Lower leg skin (tissue), 4 donors: ENCODE measurements around the gene CSPG4. TPM values are rescaled to one million over a fixed set of nuclear protein-coding genes. Genes with fewer than 3 reads are reported as not detected.

Experiments used
- DNase-seq, 2 donors: peaks; one replicate each; pipeline ENCODE4 v3.0.0-alpha.2; 2019; ENCODE audit warnings: low spot score in 2 of 2
- H3K4me3 ChIP-seq: fragments of 200-600 bp; sonication (generic); 2 replicates; pipeline ENCODE4 v1.5.1; 2017; ENCODE audit warnings: mild to moderate bottlenecking, low read depth; ENCODE audit not compliant: poor library complexity, severe bottlenecking
- POLR2A ChIP-seq, 2 donors: fragments of 450-650 bp; IDR thresholded peaks; one replicate each; pipeline ENCODE4 v1.6.1; 2016 to 2017; ENCODE audit warnings: antibody characterized with exemption in 2 of 2, mild to moderate bottlenecking in 1 of 2, moderate library complexity in 1 of 2
- WGBS, 2 donors: methylation state at CpG; one replicate each; pipeline ENCODE4 v1.1.5; 2018; 5-methylcytosine and 5-hydroxymethylcytosine counted together
- intact Hi-C: fragments of 100-400 bp; cut with DNase I; formaldehyde crosslinking; loops from one replicate; pipeline ENCODE4 v1.15.0; 2023; ENCODE audit warnings: low total_unique reads
- total RNA-seq, 4 donors: library from RNA; depleted of rRNA; stranded (reverse); fragments of >200 nt; gene quantifications; one replicate each; pipeline ENCODE4 v1.1.0, GENCODE V29; 2016
- TF ChIP-seq, protein P1 (sequence below), 3 donors: fragments of 450-650 bp; IDR thresholded peaks; one replicate each; pipeline ENCODE4 v1.5.1; 2016; ENCODE audit warnings: antibody characterized with exemption in 3 of 3, mild to moderate bottlenecking in 3 of 3, moderate library complexity in 2 of 3

CSPG4 gene
- total RNA-seq, 4 donors from 2014 or later: 9.1 to 28.7 (median 10.5) TPM

GRCh38 chr15:75662823-75663519, 49.7 kb downstream of the CSPG4 start:
- TF ChIP-seq, protein P1, sequence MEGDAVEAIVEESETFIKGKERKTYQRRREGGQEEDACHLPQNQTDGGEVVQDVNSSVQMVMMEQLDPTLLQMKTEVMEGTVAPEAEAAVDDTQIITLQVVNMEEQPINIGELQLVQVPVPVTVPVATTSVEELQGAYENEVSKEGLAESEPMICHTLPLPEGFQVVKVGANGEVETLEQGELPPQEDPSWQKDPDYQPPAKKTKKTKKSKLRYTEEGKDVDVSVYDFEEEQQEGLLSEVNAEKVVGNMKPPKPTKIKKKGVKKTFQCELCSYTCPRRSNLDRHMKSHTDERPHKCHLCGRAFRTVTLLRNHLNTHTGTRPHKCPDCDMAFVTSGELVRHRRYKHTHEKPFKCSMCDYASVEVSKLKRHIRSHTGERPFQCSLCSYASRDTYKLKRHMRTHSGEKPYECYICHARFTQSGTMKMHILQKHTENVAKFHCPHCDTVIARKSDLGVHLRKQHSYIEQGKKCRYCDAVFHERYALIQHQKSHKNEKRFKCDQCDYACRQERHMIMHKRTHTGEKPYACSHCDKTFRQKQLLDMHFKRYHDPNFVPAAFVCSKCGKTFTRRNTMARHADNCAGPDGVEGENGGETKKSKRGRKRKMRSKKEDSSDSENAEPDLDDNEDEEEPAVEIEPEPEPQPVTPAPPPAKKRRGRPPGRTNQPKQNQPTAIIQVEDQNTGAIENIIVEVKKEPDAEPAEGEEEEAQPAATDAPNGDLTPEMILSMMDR (IDR thresholded peaks at IDR 0.05): no peak
- no peak for TF ChIP-seq POLR2A (IDR thresholded peaks at IDR 0.05)
- DNase-seq: no peak
- no peak overlapping the region for H3K4me3 ChIP-seq
- intact Hi-C loops: no loop called here
- WGBS, 2 donors: 74 to 83% methylated on average over 7 to 8 of the region's 9 CpGs

- DNase-seq: no peak
- no peak overlapping the region for H3K4me3 ChIP-seq
- intact Hi-C loops: no loop called here
- 36 to 41% methylated on average over 3 of the region's 3 CpGs for WGBS, 2 donors
- no peak for TF ChIP-seq POLR2A (IDR thresholded peaks at IDR 0.05)
- TF ChIP-seq, protein P1 (IDR thresholded peaks at IDR 0.05): no peak
These were observed 50.9 kb downstream of the CSPG4 start for GRCh38 chr15:75661756-75662140.

DNA sequence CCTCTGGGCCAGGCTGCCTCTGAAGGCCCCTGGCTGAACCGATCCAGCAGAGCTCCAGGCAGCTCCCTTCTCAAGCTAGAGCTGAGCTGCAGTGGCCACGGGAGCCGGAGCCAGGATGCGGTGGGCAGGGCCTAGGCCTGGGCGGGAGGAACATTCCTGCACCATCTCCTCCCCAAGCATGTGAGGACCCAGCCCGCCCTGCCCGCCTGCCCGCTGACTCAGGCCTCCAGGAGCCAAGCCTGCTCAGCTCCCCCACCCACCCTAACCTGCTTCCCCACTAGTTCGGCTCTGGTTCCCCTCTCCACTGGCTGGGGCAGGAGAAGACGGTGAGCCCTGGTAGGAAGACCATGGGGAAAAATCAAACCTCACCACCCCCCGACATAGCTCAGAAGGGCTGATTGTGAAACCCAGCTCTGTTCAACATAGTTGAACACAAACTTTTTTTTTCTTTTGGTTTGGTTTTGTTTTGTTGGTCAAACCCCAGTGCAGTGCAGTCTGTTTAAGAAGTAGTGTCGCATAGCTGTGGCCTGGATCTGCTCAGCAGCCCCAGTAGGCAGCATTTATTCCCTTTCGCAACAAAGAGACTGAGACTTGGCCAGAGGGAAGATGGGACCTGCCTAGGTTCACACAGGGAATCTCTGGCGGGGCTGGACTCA, 51.4 kb downstream of the CSPG4 start:
- intact Hi-C loops: no loop called here
- 16 to 31% methylated on average over 10 to 13 of the region's 14 CpGs for whole genome bisulfite sequencing, 2 donors
- TF ChIP-seq, protein P1 (IDR thresholded peaks at IDR 0.05): no peak
- no peak overlapping the region for H3K4me3 ChIP-seq
- peak; percentile 91 to 98 for DNase-seq

- no peak for DNase-seq
- intact Hi-C loops: loop anchor here (10.0 kb wide), 1 partner anchor 295 kb away; the partner anchor contains the start of gene MAN2C1
- no peak overlapping the region for H3K4me3 ChIP-seq
- TF ChIP-seq POLR2A (IDR thresholded peaks at IDR 0.05): no peak
- WGBS, 2 donors: 40 to 58% methylated on average over 15 to 16 of the region's 17 CpGs
These were observed 52.6 kb downstream of the CSPG4 start for GRCh38 chr15:75659928-75660645.

DNA sequence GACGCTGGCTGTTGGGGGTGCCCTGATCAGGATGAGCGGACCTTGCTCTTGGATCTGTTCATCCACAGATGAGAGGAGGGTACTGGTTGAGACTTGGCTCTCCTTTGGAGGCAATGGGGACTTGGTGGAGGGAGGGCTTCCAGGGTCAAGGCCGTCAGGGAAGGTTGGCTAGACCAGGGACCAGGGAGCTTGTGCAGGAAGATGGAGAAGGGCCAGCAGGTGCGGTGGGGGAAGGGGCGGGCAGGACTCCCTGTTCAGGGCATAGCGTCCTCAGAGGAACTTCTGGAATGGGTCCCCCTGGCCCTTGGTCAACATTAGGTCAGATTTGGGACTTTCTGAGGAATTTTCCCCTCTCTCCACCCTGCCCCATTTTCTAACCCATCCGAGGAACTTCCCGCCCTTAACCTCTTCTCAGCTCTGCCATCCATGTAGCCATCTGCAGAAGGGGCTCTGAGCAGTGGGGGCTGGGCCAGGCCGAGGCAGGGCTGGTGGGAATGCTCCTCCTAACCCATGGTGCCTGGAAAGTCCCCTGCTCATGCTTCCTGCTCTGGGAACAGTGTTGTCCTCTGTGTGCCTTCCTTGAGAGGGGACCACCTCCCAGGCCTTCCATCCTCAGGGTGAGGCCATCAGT, 53.4 kb downstream of the CSPG4 start:
- intact Hi-C loops: loop anchor here (10.0 kb wide), 1 partner anchor 294 kb away; the partner anchor contains the start of gene MAN2C1
- WGBS, 2 donors: 55 to 62% methylated on average over 9 of the region's 9 CpGs
- DNase-seq: no peak
- TF ChIP-seq, protein P1 (IDR thresholded peaks at IDR 0.05): no peak
- no peak for TF ChIP-seq POLR2A (IDR thresholded peaks at IDR 0.05)
- H3K4me3 ChIP-seq: no peak overlapping the region
